Endometrial microvascular endothelial cells (primary cell): ENCODE results near the gene RPL36. TPM values are rescaled to one million over a fixed set of nuclear protein-coding genes. Genes with fewer than 3 reads are reported as not detected.
"Not testable (repeated sequence)": the region's sequence is repeated elsewhere in the genome, so short reads cannot be mapped to it uniquely, and the experiment has no call there.

Experiments
- in situ Hi-C: cut with HindIII; loops from 2 replicates; pipeline ENCODE4 v1.10.0; 2017; ENCODE audit warnings: low sequenced_read_pairs, low pct_unique_long_range_greater_than_20kb; ENCODE audit errors: inconsistent ontology term
- total RNA-seq: library from RNA; depleted of rRNA; stranded (reverse); fragments of >200 nt; gene quantifications from one replicate; pipeline ENCODE4 v1.2.3, GENCODE V29; 2015; ENCODE audit errors: inconsistent ontology term

The RPL36 gene
- total RNA-seq, 1 donor from 2014 or later, result 961 TPM

DNA sequence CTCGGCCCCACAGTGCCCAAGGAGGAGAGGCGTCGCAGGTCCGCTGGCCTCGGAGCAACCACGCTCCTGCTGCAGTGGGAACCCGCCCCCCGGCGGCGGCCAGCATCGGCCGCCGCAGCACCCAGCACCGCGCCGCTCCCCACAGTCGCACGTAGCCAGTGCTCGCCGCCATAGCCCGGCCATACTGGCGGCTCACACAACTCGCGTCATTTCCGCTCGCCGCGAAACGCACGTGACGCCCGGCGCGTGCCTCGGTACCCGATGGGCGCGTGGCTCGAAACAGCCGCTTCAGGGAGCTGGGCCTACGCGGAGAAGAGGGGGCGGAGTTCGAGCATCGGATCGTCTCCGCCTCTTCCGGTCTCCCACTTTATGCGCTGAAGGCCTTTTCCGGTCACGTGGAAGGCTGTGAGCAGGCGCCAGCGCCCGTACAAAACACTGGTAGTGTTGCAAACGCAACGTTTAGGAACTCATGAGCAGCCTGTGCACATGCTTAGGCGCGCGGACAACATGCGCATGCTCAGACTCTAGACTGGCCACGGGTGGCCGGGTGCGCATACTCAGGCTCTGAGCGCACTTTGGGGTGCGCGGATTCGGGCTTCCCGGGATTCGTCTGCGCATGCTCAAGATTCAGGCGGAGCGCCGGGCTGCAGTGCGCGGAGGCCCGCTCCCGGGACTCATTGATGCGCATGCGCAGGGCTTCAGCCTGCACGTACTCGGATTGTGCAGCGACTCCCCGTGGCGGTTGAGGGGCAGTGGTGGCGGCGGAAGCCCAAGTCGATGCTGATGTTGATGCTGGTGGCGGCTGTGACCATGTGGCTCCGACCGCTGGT lies 30.1 kb downstream of the RPL36 start, which contains the start of the genes CATSPERD and LONP1:
CATSPERD (plus strand) TSS at position 677 of the 830 bp plus-strand sequence; CDS start at position 778, 101 bp downstream.
LONP1 (minus strand) TSS at position 186 of the 830 bp plus-strand sequence; CDS start at position 172, 14 bp downstream.
- in situ Hi-C loops, result no loop called here

DNA sequence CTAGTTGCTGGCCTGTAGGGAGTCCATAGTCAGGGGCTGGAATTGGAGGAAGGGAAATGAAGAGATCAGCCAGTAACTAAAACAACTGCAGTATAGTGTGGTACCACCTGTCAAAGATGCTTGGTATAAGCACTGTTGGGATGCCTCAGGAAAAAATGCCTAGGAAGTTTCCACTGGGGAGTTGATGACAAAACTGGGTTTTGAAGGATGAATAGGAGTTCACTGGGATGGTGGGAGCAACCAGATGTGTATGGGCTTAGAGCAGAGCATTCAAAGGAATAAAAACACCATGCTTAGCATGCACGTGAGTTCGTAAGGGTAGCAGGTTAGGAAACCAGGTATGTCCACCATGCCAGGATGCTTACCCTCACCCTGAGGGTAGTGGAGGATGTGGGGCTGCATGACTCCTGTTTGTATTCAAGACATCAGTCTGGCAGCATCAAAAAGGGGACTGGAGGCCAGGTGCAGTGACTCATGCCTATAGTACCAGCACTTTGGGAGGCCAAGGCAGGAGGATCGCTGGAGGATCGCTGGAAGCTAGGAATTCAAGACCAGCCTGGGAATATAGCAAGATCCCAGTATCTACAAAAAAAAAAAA lies 37.5 kb downstream of the RPL36 start:
- in situ Hi-C loops, result no loop called here

DNA sequence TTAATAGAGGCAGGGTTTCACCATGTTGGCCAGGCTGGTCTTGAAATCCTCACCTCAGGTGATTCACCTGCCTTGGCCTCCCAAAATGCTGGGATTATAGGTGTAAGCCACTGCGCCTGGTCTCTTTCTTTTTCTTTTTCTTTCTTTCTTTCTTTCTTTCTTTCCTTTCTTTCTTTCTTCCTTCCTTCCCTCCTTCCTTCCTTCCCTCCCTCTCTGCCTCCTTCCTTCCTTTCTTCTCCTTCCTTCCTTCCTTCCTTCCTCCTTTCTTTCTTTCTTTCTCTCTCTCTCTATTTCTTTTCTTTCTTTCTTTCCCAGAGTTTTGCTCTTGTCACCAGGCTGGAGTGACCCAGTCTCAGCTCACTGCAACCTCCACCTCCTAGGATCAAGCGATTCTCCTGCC lies 43.1 kb downstream of the RPL36 start:
- in situ Hi-C loops, result not testable (repeated sequence)

DNA sequence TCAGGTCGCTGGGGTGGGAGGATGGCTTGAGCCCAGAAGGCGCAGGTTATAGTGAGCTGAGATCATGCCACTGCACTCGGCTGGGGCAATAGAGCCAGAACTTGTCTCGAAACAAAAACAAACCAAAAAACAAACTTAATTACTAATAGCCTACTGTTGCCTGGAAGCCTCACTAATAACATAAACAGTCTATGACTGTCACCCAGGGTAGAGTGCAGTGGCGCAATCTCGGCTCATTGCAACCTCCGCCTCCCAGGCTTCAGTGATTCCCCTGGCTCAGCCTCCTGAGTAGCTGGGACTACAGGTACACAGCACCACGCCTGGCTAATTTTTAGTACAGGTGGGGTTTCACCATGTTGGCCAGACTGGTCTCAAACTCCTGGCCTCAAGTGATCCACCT lies 48.3 kb downstream of the RPL36 start:
- in situ Hi-C loops, result no loop called here

Other genes starting within 250 kb of the RPL36 start
- gene ZNRF4, start 234.9 kb upstream of the RPL36 start, total RNA-seq, result not detected
- gene TINCR, start 122.3 kb upstream of the RPL36 start, total RNA-seq, result not detected
- gene SAFB2, start 67.5 kb upstream of the RPL36 start, total RNA-seq, result 17.8 TPM
- 27.9 TPM for gene SAFB, start 67.2 kb upstream of the RPL36 start, total RNA-seq
- 42.4 TPM for gene MICOS13, start 9.8 kb upstream of the RPL36 start, total RNA-seq
- gene HSD11B1L, start 9.3 kb upstream of the RPL36 start, total RNA-seq, result 2.6 TPM
- 95.7 TPM for gene LONP1, start 29.9 kb downstream of the RPL36 start, total RNA-seq
- not detected for gene CATSPERD, start 30.3 kb downstream of the RPL36 start, total RNA-seq
- gene PRR22, start 94.5 kb downstream of the RPL36 start, total RNA-seq, result 0.09 TPM
- gene DUS3L, start 100.9 kb downstream of the RPL36 start, total RNA-seq, result 25.3 TPM
- gene NRTN, start 114.8 kb downstream of the RPL36 start, total RNA-seq, result not detected
- gene FUT6, start 149.4 kb downstream of the RPL36 start, total RNA-seq, result not detected
- gene FUT3, start 161.2 kb downstream of the RPL36 start, total RNA-seq, result not detected
- not detected for gene FUT5, start 180.2 kb downstream of the RPL36 start, total RNA-seq
- 324 TPM for gene NDUFA11, start 213.5 kb downstream of the RPL36 start, total RNA-seq
- gene VMAC, start 214.6 kb downstream of the RPL36 start, total RNA-seq, result 8.5 TPM
- 1.9 TPM for gene CAPS, start 224.0 kb downstream of the RPL36 start, total RNA-seq